ENCODE data around the gene ZGLP1.

Gene ZGLP1

GRCh38 chr19:10333758-10334587 lies 24.4 kb upstream of the ZGLP1 start:
- FAIRE-seq (no peak), DNase-seq (ENCODE audit: insufficient read length, low spot score) (no peak)
- no peak for TF ChIP-seq CTCF (IDR thresholded peaks at IDR 0.05; ENCODE audit: insufficient read depth, missing control alignments)

- peak; percentile 95 for DNase-seq (ENCODE audit: insufficient read length, low spot score)
- FAIRE-seq: no peak
- TF ChIP-seq CTCF (IDR thresholded peaks at IDR 0.05; ENCODE audit: insufficient read depth, missing control alignments): no peak
Measured at GRCh38 chr19:10332965-10333757, 23.5 kb upstream of the ZGLP1 start, which contains the start of gene RAVER1. Gene RAVER1, minus strand, starts transcription at chr19:10333529. Its CDS starts 22 bp downstream, at chr19:10333507.

GRCh38 chr19:10332158-10332964 lies 22.7 kb upstream of the ZGLP1 start:
- FAIRE-seq: no peak

GRCh38 chr19:10329555-10329954 lies 19.9 kb upstream of the ZGLP1 start:
- no peak for DNase-seq (ENCODE audit: insufficient read length, low spot score)
- TF ChIP-seq CTCF (IDR thresholded peaks at IDR 0.05; ENCODE audit: insufficient read depth, missing control alignments): no peak
- FAIRE-seq: no peak

More at GRCh38 chr19:10332158-10332964, 22.7 kb upstream of the ZGLP1 start:
- DNase-seq (ENCODE audit: insufficient read length, low spot score): no peak
- TF ChIP-seq CTCF (IDR thresholded peaks at IDR 0.05; ENCODE audit: insufficient read depth, missing control alignments): no peak

- FAIRE-seq: no peak
- no peak for TF ChIP-seq CTCF (IDR thresholded peaks at IDR 0.05; ENCODE audit: insufficient read depth, missing control alignments)
- DNase-seq (ENCODE audit: insufficient read length, low spot score): no peak
Measured at GRCh38 chr19:10328558-10329429, 19.2 kb upstream of the ZGLP1 start.

- no peak for FAIRE-seq
- TF ChIP-seq CTCF (IDR thresholded peaks at IDR 0.05; ENCODE audit: insufficient read depth, missing control alignments): no peak
- no peak for DNase-seq (ENCODE audit: insufficient read length, low spot score)
Measured at GRCh38 chr19:10327793-10328192, 18.2 kb upstream of the ZGLP1 start.

Measured in D721Med (cell line).